Cardiac muscle cell (in vitro differentiated cells and primary cell): ENCODE measurements around the gene RPP25L. TPM values are rescaled to one million over a fixed set of nuclear protein-coding genes. Genes with fewer than 3 reads are reported as not detected.
A peak's percentile ranks its signal among the peaks of the same experiment; 100 is the strongest.

ENCODE experiments used
- DNase-seq, 2 donors: peaks; one replicate each; pipeline versions ENCODE4 v3.0.0 to v3.0.0-alpha.2; 2010 to 2017; ENCODE audit warnings: low read depth in 1 of 2, low spot score in 1 of 2
- H3K27ac ChIP-seq: fragments of 200-600 bp; sonication (generic); 2 replicates; pipeline ENCODE4 v1.5.1; 2016
- H3K27me3 ChIP-seq: fragments of 200-600 bp; sonication (generic); 2 replicates; pipeline ENCODE4 v1.6.0; 2016; ENCODE audit warnings: control low read depth
- H3K36me3 ChIP-seq: fragments of 200-600 bp; sonication (generic); 2 replicates; pipeline ENCODE4 v1.5.1; 2016; ENCODE audit warnings: control low read depth
- H3K4me1 ChIP-seq: fragments of 200-600 bp; sonication (generic); 2 replicates; pipeline ENCODE4 v1.8.1; 2017; ENCODE audit warnings: low read depth, mild to moderate bottlenecking, mixed run types
- H3K4me3 ChIP-seq: fragments of 200-600 bp; sonication (generic); 2 replicates; pipeline ENCODE4 v1.5.1; 2016; ENCODE audit warnings: mild to moderate bottlenecking
- H3K9me3 ChIP-seq: fragments of 200-600 bp; sonication (generic); 2 replicates; pipeline ENCODE4 v1.5.1; 2017; ENCODE audit warnings: low read depth, mild to moderate bottlenecking, control low read depth
- CTCF ChIP-seq: IDR thresholded peaks from 2 replicates; pipeline ENCODE4 v1.5.1; 2012; ENCODE audit warnings: low read depth, mild to moderate bottlenecking, low read length
- polyA plus RNA-seq: library from polyadenylated mRNA; unstranded; fragments of >200 nt; fragmentation: Nextera tagmentation; extraction: Ambion mirVana; gene quantifications from 2 replicates; pipeline ENCODE4 v1.2.1, GENCODE V29; 2016
- total RNA-seq: library from RNA; depleted of rRNA; stranded (reverse); fragments of >200 nt; gene quantifications from 2 replicates; pipeline ENCODE4 v1.2.3, GENCODE V29; 2016

RPP25L gene
- total and polyA plus RNA-seq, 2 experiments from 2014 or later, result 68.4 to 84.3 TPM

- peaks cover 18% of the 10 kb centered on the region for H3K36me3 ChIP-seq
- DNase-seq, result peak in 1 of 2 donors; percentile 80
- no peak for TF ChIP-seq CTCF
- no peak overlapping the region for H3K4me3 ChIP-seq
- H3K4me1 ChIP-seq, result peaks cover 49% of the 10 kb centered on the region
- no peaks in the 10 kb centered on the region for H3K27me3 ChIP-seq
- no peaks in the 10 kb centered on the region for H3K9me3 ChIP-seq
- peak overlapping the region; percentile 81 for H3K27ac ChIP-seq
Observed at GRCh38 chr9:34650816-34651215, 38.9 kb upstream of the RPP25L start.

- DNase-seq, result no peak
- no peaks in the 10 kb centered on the region for H3K9me3 ChIP-seq
- peaks cover 35% of the 10 kb centered on the region for H3K4me1 ChIP-seq
- H3K27me3 ChIP-seq, result no peaks in the 10 kb centered on the region
- no peak overlapping the region for H3K4me3 ChIP-seq
- H3K36me3 ChIP-seq, result peaks cover 18% of the 10 kb centered on the region
- no peak overlapping the region for H3K27ac ChIP-seq
- TF ChIP-seq CTCF, result no peak
Observed at GRCh38 chr9:34648673-34649072, 36.8 kb upstream of the RPP25L start.

- no peaks in the 10 kb centered on the region for H3K9me3 ChIP-seq
- peaks cover 18% of the 10 kb centered on the region for H3K36me3 ChIP-seq
- no peak for DNase-seq
- peak overlapping the region; percentile 95 for H3K27ac ChIP-seq
- peaks cover 25% of the 10 kb centered on the region for H3K4me1 ChIP-seq
- no peaks in the 10 kb centered on the region for H3K27me3 ChIP-seq
- no peak for TF ChIP-seq CTCF
- peak overlapping the region; percentile 61 for H3K4me3 ChIP-seq
Observed at GRCh38 chr9:34647651-34648050, 35.8 kb upstream of the RPP25L start.

- no peak for DNase-seq
- no peaks in the 10 kb centered on the region for H3K27me3 ChIP-seq
- peaks cover 21% of the 10 kb centered on the region for H3K4me1 ChIP-seq
- peaks cover 18% of the 10 kb centered on the region for H3K36me3 ChIP-seq
- no peaks in the 10 kb centered on the region for H3K9me3 ChIP-seq
- H3K27ac ChIP-seq, result peak overlapping the region; percentile 95
- peak overlapping the region; percentile 61 for H3K4me3 ChIP-seq
- no peak for TF ChIP-seq CTCF
Observed at GRCh38 chr9:34647084-34647403, 35.1 kb upstream of the RPP25L start.

GRCh38 chr9:34646211-34647083 is 34.5 kb upstream of the RPP25L start, which contains the start of gene GALT:
GALT (plus strand) TSS chr9:34646675; CDS start chr9:34646705, 30 bp downstream.
- H3K4me1 ChIP-seq, result peaks cover 18% of the 10 kb centered on the region
- H3K9me3 ChIP-seq, result no peaks in the 10 kb centered on the region
- peaks cover 18% of the 10 kb centered on the region for H3K36me3 ChIP-seq
- H3K4me3 ChIP-seq, result peak within 1 kb of the TSS; percentile 61
- no peaks in the 10 kb centered on the region for H3K27me3 ChIP-seq
- H3K27ac ChIP-seq, result peak within 1 kb of the TSS; percentile 95
- TF ChIP-seq CTCF, result peak; percentile 60
- DNase-seq, result peak; percentile 88 to 94
